Prostate gland (tissue), 2 donors: Measurements from ENCODE around the gene SCYGR4. TPM values are rescaled to one million over a fixed set of nuclear protein-coding genes. Genes with fewer than 3 reads are reported as not detected.

ENCODE experiments used
- DNase-seq: peaks from one replicate; pipeline ENCODE4 v3.0.0-alpha.2; 2019; ENCODE audit warnings: low spot score
- H3K27ac ChIP-seq, 2 donors: fragments of 200-600 bp; sonication (generic); 2 replicates each; pipeline ENCODE4 v1.5.1; 2017 to 2019
- H3K27me3 ChIP-seq: fragments of 200-600 bp; sonication (generic); replicated peaks from 2 replicates; pipeline ENCODE4 v1.5.1; 2019; ENCODE audit not compliant: insufficient read depth
- H3K36me3 ChIP-seq, 2 donors: fragments of 200-600 bp; sonication (generic); 1 replicate in 1 of 2; 2 replicates in 1 of 2; pipeline versions ENCODE4 v1.5.1 to v1.8.1; 2017 to 2019
- H3K4me1 ChIP-seq: fragments of 200-600 bp; sonication (generic); replicated peaks from 2 replicates; pipeline ENCODE4 v1.5.1; 2019
- H3K4me3 ChIP-seq, 2 donors: fragments of 200-600 bp; sonication (generic); 2 replicates each; pipeline ENCODE4 v1.5.1; 2017 to 2019
- H3K9me3 ChIP-seq: fragments of 200-600 bp; sonication (generic); 2 replicates; pipeline ENCODE4 v1.5.1; 2017
- POLR2A ChIP-seq: fragments of 450-650 bp; IDR thresholded peaks from one replicate; pipeline ENCODE4 v1.6.1; 2016; ENCODE audit warnings: antibody characterized with exemption, mild to moderate bottlenecking
- POLR2AphosphoS5 ChIP-seq: sonication (generic); formaldehyde crosslinking; IDR thresholded peaks from one replicate; pipeline ENCODE4 v1.6.1; 2017; ENCODE audit warnings: antibody characterized with exemption
- WGBS: methylation state at CpG from one replicate; pipeline ENCODE4 v1.1.5; 2018; 5-methylcytosine and 5-hydroxymethylcytosine counted together
- intact Hi-C: fragments of 100-400 bp; cut with DNase I; formaldehyde crosslinking; loops from one replicate; pipeline ENCODE4 v1.14.2; 2022
- total RNA-seq, 2 donors: library from RNA; depleted of rRNA; stranded (reverse); fragments of >200 nt; gene quantifications; one replicate each; pipeline ENCODE4 v1.1.0, GENCODE V29; 2016
- TF ChIP-seq, protein P1 (sequence below), 4 experiments: fragments of 200-600 bp in 2 of 4; fragments of 450-650 bp in 2 of 4; sonication (generic) in 2 of 4; IDR thresholded peaks; 1 replicate in 3 of 4; 2 replicates in 1 of 4; pipeline ENCODE4 v1.5.1; 2016 to 2019; ENCODE audit warnings: antibody characterized with exemption in 4 of 4, mild to moderate bottlenecking in 2 of 4, moderate library complexity in 2 of 4

Gene SCYGR4
- total RNA-seq, 2 donors from 2014 or later = not detected

DNA sequence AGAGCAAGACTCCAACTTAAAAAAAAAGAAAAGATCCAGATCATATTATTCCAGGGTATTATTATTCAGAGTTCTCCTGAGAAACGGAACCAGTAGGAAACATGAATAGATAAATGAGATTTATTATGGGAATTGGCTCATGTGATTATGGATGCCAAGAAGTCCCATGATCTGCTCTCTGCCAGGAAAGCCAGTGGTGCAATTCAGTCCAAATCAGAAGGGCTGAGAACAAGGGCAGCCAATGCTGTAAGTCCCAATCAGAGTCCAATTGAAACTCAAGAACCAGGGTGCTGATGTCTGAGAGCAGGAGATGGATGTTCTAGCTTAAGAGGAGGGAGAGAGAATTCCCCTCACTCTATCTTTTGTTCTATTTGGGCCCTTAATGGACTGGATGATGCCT lies 10.8 kb upstream of the SCYGR4 start:
- TF ChIP-seq POLR2A = no peak
- TF ChIP-seq, protein P1, sequence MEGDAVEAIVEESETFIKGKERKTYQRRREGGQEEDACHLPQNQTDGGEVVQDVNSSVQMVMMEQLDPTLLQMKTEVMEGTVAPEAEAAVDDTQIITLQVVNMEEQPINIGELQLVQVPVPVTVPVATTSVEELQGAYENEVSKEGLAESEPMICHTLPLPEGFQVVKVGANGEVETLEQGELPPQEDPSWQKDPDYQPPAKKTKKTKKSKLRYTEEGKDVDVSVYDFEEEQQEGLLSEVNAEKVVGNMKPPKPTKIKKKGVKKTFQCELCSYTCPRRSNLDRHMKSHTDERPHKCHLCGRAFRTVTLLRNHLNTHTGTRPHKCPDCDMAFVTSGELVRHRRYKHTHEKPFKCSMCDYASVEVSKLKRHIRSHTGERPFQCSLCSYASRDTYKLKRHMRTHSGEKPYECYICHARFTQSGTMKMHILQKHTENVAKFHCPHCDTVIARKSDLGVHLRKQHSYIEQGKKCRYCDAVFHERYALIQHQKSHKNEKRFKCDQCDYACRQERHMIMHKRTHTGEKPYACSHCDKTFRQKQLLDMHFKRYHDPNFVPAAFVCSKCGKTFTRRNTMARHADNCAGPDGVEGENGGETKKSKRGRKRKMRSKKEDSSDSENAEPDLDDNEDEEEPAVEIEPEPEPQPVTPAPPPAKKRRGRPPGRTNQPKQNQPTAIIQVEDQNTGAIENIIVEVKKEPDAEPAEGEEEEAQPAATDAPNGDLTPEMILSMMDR (IDR thresholded peaks at IDR 0.05) = no peak
- no peak for TF ChIP-seq POLR2AphosphoS5
- no peaks in the 10 kb centered on the region for H3K27me3 ChIP-seq
- no peak overlapping the region for H3K27ac ChIP-seq
- H3K4me3 ChIP-seq = no peak overlapping the region
- H3K4me1 ChIP-seq = no peaks in the 10 kb centered on the region
- intact Hi-C loops = no loop called here
- no peak for DNase-seq
- 85% methylated on average over 1 of the region's 1 CpG for WGBS
- no peaks in the 10 kb centered on the region for H3K36me3 ChIP-seq
- H3K9me3 ChIP-seq = no peaks in the 10 kb centered on the region

DNA sequence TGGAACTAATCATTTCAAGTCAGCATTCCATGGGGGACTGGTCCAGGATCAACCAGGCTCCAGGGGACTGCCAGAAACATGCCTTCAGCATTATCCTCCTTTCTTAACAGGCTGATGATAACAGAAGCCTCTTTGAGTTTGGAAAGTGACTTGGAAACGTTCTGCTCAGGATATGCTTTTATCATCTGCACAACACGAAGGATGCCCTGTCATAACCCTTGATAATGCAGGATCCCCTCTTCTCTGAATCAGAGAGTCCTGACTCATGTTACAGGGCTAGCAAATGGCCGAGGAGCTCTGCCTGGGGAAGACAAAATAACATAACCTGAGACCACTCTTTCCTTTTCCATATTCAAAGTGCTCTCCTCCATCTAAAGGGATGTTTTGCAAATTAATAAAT lies 9.4 kb upstream of the SCYGR4 start:
- Histone ChIP-seq H3K36me3 (no peaks in the 10 kb centered on the region), H3K4me1 (no peaks in the 10 kb centered on the region), H3K4me3 (no peak overlapping the region), H3K9me3 (no peaks in the 10 kb centered on the region), H3K27me3 (peaks cover 2% of the 10 kb centered on the region), H3K27ac (no peak overlapping the region)
- no peak for DNase-seq
- WGBS = 57% methylated on average over 3 of the region's 3 CpGs
- no peak for TF ChIP-seq POLR2A
- intact Hi-C loops = no loop called here

- TF ChIP-seq POLR2A = no peak
- TF ChIP-seq POLR2AphosphoS5 = no peak
- intact Hi-C loops = no loop called here
- DNase-seq = no peak
These were observed 8.5 kb upstream of the SCYGR4 start for GRCh38 chr2:227608561-227609338.

DNA sequence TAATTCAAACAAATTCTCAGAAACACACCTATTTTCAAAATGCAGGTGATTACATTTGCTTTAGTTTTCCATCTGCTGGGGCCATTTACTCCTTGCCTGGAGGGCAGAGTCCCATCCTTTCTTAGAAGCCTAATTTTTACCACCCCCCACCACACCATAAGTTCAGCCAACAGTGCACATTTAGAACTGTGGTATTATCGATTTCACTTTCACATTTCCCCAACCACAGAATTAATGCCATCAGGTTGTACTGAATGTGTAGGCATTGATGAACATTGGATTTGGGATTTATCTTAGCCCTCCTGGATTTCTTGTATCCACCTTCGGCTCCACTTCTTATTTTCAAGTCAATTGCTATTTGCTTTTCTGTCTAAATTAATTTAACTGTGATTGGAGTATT lies 7.2 kb upstream of the SCYGR4 start:
- H3K4me1 ChIP-seq = no peaks in the 10 kb centered on the region
- DNase-seq = no peak
- H3K36me3 ChIP-seq = no peaks in the 10 kb centered on the region
- H3K4me3 ChIP-seq = no peak overlapping the region
- TF ChIP-seq, protein P1 (IDR thresholded peaks at IDR 0.05) = no peak
- TF ChIP-seq POLR2A (no peak), POLR2AphosphoS5 (no peak)
- intact Hi-C loops = no loop called here
- 91% methylated on average over 2 of the region's 2 CpGs for WGBS
- peaks cover 2% of the 10 kb centered on the region for H3K27me3 ChIP-seq
- H3K27ac ChIP-seq = no peak overlapping the region
- H3K9me3 ChIP-seq = no peaks in the 10 kb centered on the region

More at GRCh38 chr2:227608561-227609338, 8.5 kb upstream of the SCYGR4 start:
- peaks cover 2% of the 10 kb centered on the region for H3K27me3 ChIP-seq
- WGBS = 76% methylated on average over 16 of the region's 16 CpGs
- H3K36me3 ChIP-seq = no peaks in the 10 kb centered on the region
- H3K27ac ChIP-seq = no peak overlapping the region
- H3K4me3 ChIP-seq = no peak overlapping the region
- no peaks in the 10 kb centered on the region for H3K9me3 ChIP-seq
- H3K4me1 ChIP-seq = no peaks in the 10 kb centered on the region

DNA sequence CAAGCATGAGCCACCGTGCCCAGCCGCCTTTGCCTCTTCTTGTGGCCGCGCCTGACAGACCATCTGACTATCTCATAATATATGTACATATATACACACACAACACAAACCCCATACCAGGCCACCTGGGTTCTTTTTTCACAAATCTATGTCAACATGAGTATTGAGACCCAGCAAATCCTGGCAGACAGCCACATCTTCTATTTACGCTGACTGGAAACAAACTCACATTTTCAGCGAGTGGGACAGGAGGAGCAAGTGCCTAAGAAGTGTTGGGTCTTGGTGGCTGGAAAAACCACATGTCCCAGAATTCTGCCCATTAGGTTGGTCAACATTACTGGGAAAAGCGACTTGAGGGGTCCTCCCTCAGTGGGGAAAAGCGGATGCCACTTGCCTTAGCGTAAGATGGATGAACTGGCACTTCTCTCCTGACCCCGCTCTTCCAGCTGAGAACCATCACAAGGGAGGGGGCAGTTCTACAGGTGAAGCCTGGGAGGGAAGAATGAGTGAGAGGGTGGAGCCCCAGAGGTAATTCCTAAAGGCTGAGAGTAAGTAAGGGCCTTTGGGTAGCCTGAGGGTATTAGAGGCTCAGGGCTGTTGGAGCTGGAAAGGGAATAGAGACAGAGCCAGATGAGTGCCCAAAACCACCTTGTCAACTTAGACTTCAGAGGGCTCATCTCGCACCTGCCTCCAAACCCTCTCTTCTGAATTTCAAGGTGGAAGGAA lies 4.6 kb upstream of the SCYGR4 start:
- TF ChIP-seq, protein P1 (IDR thresholded peaks at IDR 0.05) = no peak
- no peak for TF ChIP-seq POLR2AphosphoS5
- TF ChIP-seq POLR2A = no peak
- WGBS = 67% methylated on average over 11 of the region's 11 CpGs
- Histone ChIP-seq H3K9me3 (no peaks in the 10 kb centered on the region), H3K27ac (no peak overlapping the region), H3K4me3 (no peak overlapping the region), H3K27me3 (peaks cover 2% of the 10 kb centered on the region), H3K4me1 (no peaks in the 10 kb centered on the region), H3K36me3 (no peaks in the 10 kb centered on the region)
- no peak for DNase-seq
- intact Hi-C loops = no loop called here
